Breast epithelium (tissue), 4 donors: ENCODE data around the gene ARHGAP8. TPM values are rescaled to one million over a fixed set of nuclear protein-coding genes. Genes with fewer than 3 reads are reported as not detected.
A peak's percentile ranks its signal among the peaks of the same experiment; 100 is the strongest.

Source experiments
- DNase-seq, 2 donors: peaks; one replicate each; pipeline ENCODE4 v3.0.0-alpha.2; 2019; ENCODE audit warnings: low spot score in 2 of 2
- H3K27ac ChIP-seq, 2 donors: fragments of 200-600 bp; sonication (generic) in 1 of 2; one replicate each; pipeline ENCODE4 v1.5.1; 2016 to 2019; ENCODE audit warnings: mild to moderate bottlenecking in 1 of 2
- H3K27me3 ChIP-seq, 2 donors: fragments of 200-600 bp; sonication (generic) in 1 of 2; one replicate each; pipeline versions ENCODE4 v1.5.1 to v1.6.0; 2017 to 2019; ENCODE audit warnings: control low read depth in 1 of 2, mild to moderate bottlenecking in 1 of 2
- H3K36me3 ChIP-seq: fragments of 200-600 bp; one replicate; pipeline ENCODE4 v1.5.1; 2019
- H3K4me1 ChIP-seq, 2 donors: fragments of 200-600 bp; sonication (generic); one replicate each; pipeline ENCODE4 v1.5.1; 2016 to 2019; ENCODE audit warnings: control low read depth in 1 of 2
- H3K4me3 ChIP-seq, 3 donors: fragments of 200-600 bp; sonication (generic); 1 replicate in 2 of 3; 2 replicates in 1 of 3; pipeline ENCODE4 v1.5.1; 2016 to 2019; ENCODE audit warnings: mild to moderate bottlenecking in 3 of 3, moderate library complexity in 2 of 3
- H3K9me3 ChIP-seq, 2 donors: fragments of 200-600 bp; sonication (generic) in 1 of 2; one replicate each; pipeline ENCODE4 v1.5.1; 2016 to 2019; ENCODE audit warnings: control low read depth in 1 of 2
- POLR2A ChIP-seq: fragments of 450-650 bp; IDR thresholded peaks from one replicate; pipeline ENCODE4 v1.6.1; 2016; ENCODE audit warnings: antibody characterized with exemption, mild to moderate bottlenecking, moderate library complexity
- POLR2AphosphoS5 ChIP-seq, 3 donors: sonication (generic); formaldehyde crosslinking; IDR thresholded peaks; one replicate each; pipeline ENCODE4 v1.6.1; 2017; ENCODE audit warnings: antibody characterized with exemption in 3 of 3
- intact Hi-C: fragments of 100-400 bp; cut with DNase I; formaldehyde crosslinking; loops from one replicate; pipeline ENCODE4 v1.15.1; 2023; ENCODE audit warnings: low total_unique reads
- total RNA-seq, 3 donors: library from RNA; depleted of rRNA; stranded (reverse); fragments of >200 nt; gene quantifications; one replicate each; pipeline ENCODE4 v1.1.0, GENCODE V29; 2016
- TF ChIP-seq, protein P1 (sequence below), 3 donors: fragments of 450-650 bp; IDR thresholded peaks; one replicate each; pipeline ENCODE4 v1.5.1; 2016 to 2017; ENCODE audit warnings: antibody characterized with exemption in 3 of 3, mild to moderate bottlenecking in 3 of 3, moderate library complexity in 3 of 3

ARHGAP8 gene
- total RNA-seq, 3 donors from 2014 or later: 9.8 to 39.4 (median 32.4) TPM

DNA sequence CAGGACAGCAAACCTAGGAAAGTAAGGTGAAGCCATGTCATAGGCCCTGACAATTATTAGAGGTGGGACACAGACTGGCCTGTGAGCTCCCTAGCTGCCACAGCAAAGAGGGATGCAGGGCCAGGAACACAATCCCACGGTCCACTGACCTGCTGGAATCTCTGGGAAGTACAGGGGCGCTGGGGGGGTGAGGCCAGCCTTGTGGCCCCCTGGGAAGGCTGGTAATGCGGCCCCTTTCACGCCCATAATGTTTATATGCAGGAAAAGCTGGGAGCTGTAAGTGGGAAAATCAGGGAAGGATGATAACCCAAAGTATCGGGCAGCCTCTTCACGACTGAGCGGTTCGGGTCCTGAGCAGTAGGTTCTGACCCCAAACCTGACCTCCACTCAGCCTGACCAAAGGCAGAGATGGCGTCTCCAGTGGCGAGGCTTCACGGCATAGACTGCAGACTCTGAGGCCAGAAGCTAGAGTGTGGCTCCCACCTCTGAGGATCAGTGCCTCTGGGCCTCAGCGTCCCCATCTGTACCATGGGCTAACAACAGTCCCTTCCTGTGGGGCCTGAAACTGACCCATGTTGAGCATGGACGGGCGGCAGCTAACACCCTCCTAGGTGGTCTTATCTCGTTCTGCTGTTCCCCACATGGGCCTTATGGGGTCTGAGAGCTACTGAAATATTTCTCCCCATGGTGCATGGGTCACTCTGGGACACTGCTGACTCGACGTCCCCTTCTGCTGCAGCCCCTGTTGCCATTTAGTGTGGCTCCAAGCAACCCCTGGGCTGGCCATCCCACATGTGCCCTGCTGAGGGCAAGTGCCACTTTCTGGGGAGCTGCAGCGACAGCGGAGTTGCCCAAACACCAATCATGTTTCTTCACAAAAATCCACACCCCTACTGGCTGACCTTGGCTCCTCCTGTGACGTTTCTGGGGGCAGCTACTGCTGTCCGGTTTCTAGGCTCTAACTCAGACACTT lies 155.7 kb downstream of the ARHGAP8 start:
- no peaks in the 10 kb centered on the region for H3K36me3 ChIP-seq
- no peak overlapping the region for H3K4me3 ChIP-seq
- no peak overlapping the region for H3K27ac ChIP-seq
- H3K4me1 ChIP-seq: no peaks in the 10 kb centered on the region
- intact Hi-C loops: no loop called here
- peaks cover 3 to 9% of the 10 kb centered on the region in 2 donors for H3K9me3 ChIP-seq
- DNase-seq: peak in 1 of 2 donors; percentile 34
- H3K27me3 ChIP-seq: no peaks in the 10 kb centered on the region
- TF ChIP-seq, protein P1, sequence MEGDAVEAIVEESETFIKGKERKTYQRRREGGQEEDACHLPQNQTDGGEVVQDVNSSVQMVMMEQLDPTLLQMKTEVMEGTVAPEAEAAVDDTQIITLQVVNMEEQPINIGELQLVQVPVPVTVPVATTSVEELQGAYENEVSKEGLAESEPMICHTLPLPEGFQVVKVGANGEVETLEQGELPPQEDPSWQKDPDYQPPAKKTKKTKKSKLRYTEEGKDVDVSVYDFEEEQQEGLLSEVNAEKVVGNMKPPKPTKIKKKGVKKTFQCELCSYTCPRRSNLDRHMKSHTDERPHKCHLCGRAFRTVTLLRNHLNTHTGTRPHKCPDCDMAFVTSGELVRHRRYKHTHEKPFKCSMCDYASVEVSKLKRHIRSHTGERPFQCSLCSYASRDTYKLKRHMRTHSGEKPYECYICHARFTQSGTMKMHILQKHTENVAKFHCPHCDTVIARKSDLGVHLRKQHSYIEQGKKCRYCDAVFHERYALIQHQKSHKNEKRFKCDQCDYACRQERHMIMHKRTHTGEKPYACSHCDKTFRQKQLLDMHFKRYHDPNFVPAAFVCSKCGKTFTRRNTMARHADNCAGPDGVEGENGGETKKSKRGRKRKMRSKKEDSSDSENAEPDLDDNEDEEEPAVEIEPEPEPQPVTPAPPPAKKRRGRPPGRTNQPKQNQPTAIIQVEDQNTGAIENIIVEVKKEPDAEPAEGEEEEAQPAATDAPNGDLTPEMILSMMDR (IDR thresholded peaks at IDR 0.05): no peak
- TF ChIP-seq POLR2A (no peak), POLR2AphosphoS5 (IDR thresholded peaks at IDR 0.05) (no peak)

DNA sequence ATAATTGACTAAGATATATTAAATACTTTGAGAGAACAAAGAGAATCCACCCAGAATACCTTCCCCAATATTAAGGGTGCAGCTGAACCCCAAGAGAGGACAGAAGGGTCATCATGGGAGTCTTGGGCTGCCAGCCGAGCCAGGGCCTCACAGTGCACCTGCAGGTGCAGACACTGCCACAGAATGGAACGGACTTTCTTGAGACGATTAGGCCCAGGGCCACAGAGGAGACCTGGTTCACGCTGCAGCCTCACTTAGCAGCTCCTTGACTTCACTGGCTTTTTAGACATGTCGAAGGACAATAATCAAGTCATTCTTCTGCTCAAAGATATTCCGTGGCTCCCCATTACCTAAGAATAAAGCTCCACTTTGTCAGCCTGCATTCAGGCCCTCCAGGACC lies 156.9 kb downstream of the ARHGAP8 start:
- no peak overlapping the region for H3K4me3 ChIP-seq
- DNase-seq: peak in 1 of 2 donors; percentile 12
- peaks cover 3 to 9% of the 10 kb centered on the region in 2 donors for H3K9me3 ChIP-seq
- TF ChIP-seq POLR2AphosphoS5 (IDR thresholded peaks at IDR 0.05): no peak
- TF ChIP-seq POLR2A: no peak
- TF ChIP-seq, protein P1 (IDR thresholded peaks at IDR 0.05): no peak
- H3K36me3 ChIP-seq: no peaks in the 10 kb centered on the region
- H3K27ac ChIP-seq: no peak overlapping the region
- H3K27me3 ChIP-seq: no peaks in the 10 kb centered on the region
- no peaks in the 10 kb centered on the region for H3K4me1 ChIP-seq
- intact Hi-C loops: no loop called here

Other genes starting within 250 kb of the ARHGAP8 start
- gene PRR5, start 50.4 kb upstream of the ARHGAP8 start, total RNA-seq: 10 to 100 TPM; 23.7 to 39.5 (median 29.5) TPM